Amniotic stem cell (primary cell): ENCODE data around the gene ZNF304.

Experiments used
- DNase-seq: peaks from one replicate; lab custom pipeline; 2025; lab: John Stamatoyannopoulos, UW

Gene ZNF304

GRCh38 chr19:57350877-57351805 lies at the start of gene ZNF304:
Gene ZNF304, plus strand, starts transcription at chr19:57351271. Its CDS starts 394 bp downstream, at chr19:57351665.
- peak; percentile 93 for DNase-seq

- peak; percentile 83 for DNase-seq
Measured at GRCh38 chr19:57302020-57302465, 49.0 kb upstream of the ZNF304 start.

GRCh38 chr19:57302727-57303401 lies 48.2 kb upstream of the ZNF304 start:
- no peak for DNase-seq

- DNase-seq = no peak
Measured at GRCh38 chr19:57305056-57305455, 46.0 kb upstream of the ZNF304 start.

GRCh38 chr19:57308514-57308913 lies 42.6 kb upstream of the ZNF304 start:
- DNase-seq = no peak

- DNase-seq = no peak
Measured at GRCh38 chr19:57310792-57311191, 40.3 kb upstream of the ZNF304 start.

GRCh38 chr19:57314146-57314545 lies 36.9 kb upstream of the ZNF304 start:
- DNase-seq = no peak

GRCh38 chr19:57317503-57317902 lies 33.6 kb upstream of the ZNF304 start:
- no peak for DNase-seq

GRCh38 chr19:57319869-57320179 lies 31.2 kb upstream of the ZNF304 start:
- DNase-seq = no peak

- peak; percentile 93 for DNase-seq
Measured at GRCh38 chr19:57320180-57321084, 30.6 kb upstream of the ZNF304 start, which contains the start of gene ZNF543. Gene ZNF543, plus strand, starts transcription at chr19:57320472. Its CDS starts 382 bp downstream, at chr19:57320854.

GRCh38 chr19:57321116-57321515 lies 30.0 kb upstream of the ZNF304 start:
- DNase-seq = no peak

GRCh38 chr19:57321751-57322150 lies 29.3 kb upstream of the ZNF304 start:
- no peak for DNase-seq

GRCh38 chr19:57324992-57325391 lies 26.1 kb upstream of the ZNF304 start:
- no peak for DNase-seq

- DNase-seq = no peak
Measured at GRCh38 chr19:57327993-57328392, 23.1 kb upstream of the ZNF304 start.

GRCh38 chr19:57334191-57334590 lies 16.9 kb upstream of the ZNF304 start:
- DNase-seq = no peak

- DNase-seq = no peak
Measured at GRCh38 chr19:57338877-57339276, 12.2 kb upstream of the ZNF304 start.

GRCh38 chr19:57342582-57342981 lies 8.5 kb upstream of the ZNF304 start:
- no peak for DNase-seq

GRCh38 chr19:57348136-57348535 lies 2.9 kb upstream of the ZNF304 start:
- no peak for DNase-seq

- DNase-seq = no peak
Measured at GRCh38 chr19:57351867-57352266, 796 bp downstream of the ZNF304 start.

GRCh38 chr19:57355916-57356315 lies 4.8 kb downstream of the ZNF304 start:
- DNase-seq = no peak

GRCh38 chr19:57357406-57357805 lies 6.3 kb downstream of the ZNF304 start:
- DNase-seq = no peak

GRCh38 chr19:57359300-57359699 lies 8.2 kb downstream of the ZNF304 start:
- DNase-seq = no peak
